ENCODE measurements around the gene EIF4G1.

EIF4G1 gene

DNA sequence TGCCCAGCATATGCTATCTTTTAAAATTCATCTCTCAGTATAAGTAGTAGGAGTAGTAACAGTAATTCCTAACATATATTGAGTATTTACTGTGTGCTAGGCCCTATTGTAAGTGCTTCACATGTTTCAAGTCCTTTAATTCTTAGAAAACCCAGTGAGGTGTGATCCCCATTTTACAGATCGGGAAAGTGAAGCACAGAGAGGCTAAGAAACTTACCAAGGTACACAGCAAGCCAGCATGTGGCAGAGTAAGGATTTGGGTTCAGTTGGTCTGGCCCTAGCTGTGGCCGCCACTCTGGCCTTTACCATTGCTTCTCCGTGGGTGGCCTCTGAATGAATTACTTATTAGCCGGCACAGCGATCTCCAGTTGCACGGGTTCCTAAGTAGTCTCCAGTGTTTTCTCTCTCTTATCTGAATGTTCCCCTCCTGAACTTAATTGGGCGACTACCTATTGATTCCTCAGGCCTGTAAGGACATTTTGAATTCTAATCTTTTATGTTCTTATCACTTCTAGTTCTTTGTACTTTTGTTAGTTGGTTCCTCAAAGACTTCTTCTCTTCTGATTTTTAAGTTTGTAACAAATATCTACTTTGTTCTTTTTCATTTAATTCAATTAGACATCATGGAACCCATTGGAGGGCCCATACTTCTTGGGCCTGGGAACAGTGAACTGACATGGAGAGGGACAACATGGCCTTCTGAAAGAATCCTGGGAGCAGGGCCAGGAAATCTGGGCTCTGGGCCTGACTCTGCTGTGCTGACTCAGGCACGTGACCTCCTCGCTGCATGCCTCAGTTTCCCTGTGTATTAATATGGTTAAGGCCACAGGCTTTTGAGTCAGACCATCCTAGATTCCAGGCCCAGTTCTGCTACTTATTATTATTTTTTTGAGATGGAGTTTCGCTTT, 35.4 kb downstream of the EIF4G1 start:
- no peak for DNase-seq (ENCODE audit: low read depth in 1 of 2, low spot score in 1 of 2)

- DNase-seq (ENCODE audit: low read depth in 1 of 2, low spot score in 1 of 2), result no peak
Observed at GRCh38 chr3:184350618-184351017, 36.2 kb downstream of the EIF4G1 start.

DNA sequence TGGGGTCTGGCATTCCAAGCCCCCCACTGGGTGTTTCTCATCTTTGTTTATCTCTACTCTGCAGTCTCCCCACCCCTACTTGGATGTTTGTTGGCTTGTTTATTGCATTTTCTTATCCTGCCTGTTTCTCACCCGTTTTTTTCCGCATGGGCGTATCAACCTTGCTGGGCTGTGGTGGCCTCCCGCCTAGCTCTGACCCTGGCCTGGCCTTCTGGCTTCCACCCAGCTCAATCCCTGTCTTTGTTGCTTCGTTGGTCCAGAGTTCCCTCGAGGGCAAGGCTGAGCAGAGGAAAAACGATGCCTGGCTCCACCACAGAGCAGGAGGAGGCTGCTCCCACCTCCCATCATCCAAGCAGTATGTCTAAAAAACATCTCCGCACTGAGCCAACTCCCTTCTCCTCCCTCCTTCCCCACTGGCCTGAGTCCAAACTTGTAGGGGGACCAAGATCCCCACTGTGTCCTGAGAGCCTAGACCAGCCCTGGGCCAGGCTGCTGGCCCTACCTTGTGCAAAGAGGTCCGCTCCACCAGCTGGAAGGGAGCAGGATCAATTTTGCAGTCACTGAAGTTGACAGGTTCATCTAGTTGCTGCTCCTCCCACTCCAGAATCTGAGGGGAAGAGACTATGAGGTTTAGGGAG, 37.2 kb downstream of the EIF4G1 start:
- DNase-seq (ENCODE audit: low read depth in 1 of 2, low spot score in 1 of 2), result no peak

GRCh38 chr3:184352149-184352785, 37.9 kb downstream of the EIF4G1 start:
- no peak for DNase-seq (ENCODE audit: low read depth in 1 of 2, low spot score in 1 of 2)

DNA sequence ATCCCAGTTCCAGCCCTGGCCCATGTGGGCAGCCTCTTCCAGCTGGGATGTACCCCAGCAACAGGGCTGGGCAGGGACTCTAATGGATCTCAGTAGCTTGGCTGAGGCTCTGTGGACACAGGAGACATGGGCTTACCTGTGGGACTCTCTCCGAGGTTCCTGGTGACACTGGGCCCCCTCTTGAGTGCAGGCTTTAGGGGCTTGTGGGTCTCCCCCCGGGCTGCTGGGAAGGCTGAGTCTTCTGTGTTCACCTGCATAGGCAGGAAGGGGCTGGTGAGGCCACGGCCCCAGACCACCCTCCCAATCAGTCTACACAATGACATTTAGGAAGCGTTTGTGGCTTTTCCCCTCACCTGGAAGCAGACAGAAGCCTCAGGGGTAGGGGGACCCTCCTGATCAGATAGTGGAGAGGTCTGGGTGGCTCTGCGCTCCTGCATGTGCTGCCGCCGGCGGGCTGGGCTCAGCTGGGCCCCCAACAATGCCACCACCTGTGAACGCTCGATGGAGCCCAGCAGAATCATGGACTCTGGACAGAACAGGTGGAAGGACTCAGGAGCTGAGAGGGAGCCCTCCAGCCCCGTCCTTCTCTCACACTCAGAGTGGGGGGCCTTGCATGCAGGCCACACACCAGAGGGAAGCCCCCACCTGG, 38.6 kb downstream of the EIF4G1 start:
- no peak for DNase-seq (ENCODE audit: low read depth in 1 of 2, low spot score in 1 of 2)

- no peak for DNase-seq (ENCODE audit: low read depth in 1 of 2, low spot score in 1 of 2)
Observed at GRCh38 chr3:184353546-184353941, 39.1 kb downstream of the EIF4G1 start.

DNA sequence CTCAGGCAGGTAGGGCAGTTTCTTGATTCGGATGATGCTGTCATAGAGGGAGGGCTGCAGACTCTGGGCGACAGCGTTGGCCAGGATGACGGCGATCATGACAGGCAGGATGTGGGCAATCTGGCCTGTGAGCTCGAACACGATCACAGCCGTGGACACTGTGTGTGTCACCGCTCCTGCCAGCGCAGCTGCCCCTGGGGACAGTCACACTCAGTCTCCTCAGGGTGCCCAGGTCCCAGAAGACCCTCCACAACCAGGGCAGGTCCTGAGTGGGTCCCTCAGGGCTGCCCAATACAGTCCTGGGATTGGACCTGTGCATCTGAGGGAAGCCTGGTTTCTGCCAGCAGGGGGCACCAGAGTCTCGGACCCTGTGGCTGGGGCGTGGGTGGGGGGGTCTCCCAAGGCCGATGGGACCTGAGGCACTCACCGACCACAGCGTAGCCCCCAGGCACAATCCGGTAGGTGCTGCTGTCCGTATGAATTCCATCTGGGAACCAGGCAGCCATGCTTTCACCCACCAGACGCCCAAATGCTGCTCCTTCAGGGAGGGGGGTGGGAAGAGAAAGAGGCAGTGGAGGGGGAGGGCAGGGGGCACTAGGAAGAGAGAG, 39.8 kb downstream of the EIF4G1 start:
- DNase-seq (ENCODE audit: low read depth in 1 of 2, low spot score in 1 of 2), result peak; percentile 41 to 43

DNA sequence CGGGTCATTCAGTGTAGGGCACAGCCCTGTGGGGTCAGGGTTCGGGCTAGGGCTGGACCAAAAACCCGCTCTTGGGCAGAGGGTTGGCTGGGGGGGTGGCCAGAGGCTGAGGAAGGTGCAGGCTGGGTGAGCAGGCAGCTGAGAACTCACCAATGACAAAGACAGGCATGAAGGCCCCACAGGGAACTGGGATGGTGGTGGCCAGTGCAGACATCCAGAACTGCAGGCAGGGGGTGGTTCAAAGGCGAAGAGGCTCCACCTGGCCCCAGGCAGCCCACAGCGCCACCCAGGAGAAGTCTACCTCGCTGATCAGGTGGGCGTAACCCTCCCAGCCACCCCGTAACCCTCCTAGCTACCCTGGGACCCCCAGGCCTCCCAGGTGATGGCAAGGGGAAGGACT, 40.3 kb downstream of the EIF4G1 start:
- no peak for DNase-seq (ENCODE audit: low read depth in 1 of 2, low spot score in 1 of 2)

- DNase-seq (ENCODE audit: low read depth in 1 of 2, low spot score in 1 of 2), result no peak
Observed at GRCh38 chr3:184355261-184356040, 41.0 kb downstream of the EIF4G1 start.

- no peak for DNase-seq (ENCODE audit: low read depth in 1 of 2, low spot score in 1 of 2)
Observed at GRCh38 chr3:184357248-184358123, 43.1 kb downstream of the EIF4G1 start.

- no peak for DNase-seq (ENCODE audit: low read depth in 1 of 2, low spot score in 1 of 2)
Observed at GRCh38 chr3:184358124-184358767, 43.8 kb downstream of the EIF4G1 start.

DNA sequence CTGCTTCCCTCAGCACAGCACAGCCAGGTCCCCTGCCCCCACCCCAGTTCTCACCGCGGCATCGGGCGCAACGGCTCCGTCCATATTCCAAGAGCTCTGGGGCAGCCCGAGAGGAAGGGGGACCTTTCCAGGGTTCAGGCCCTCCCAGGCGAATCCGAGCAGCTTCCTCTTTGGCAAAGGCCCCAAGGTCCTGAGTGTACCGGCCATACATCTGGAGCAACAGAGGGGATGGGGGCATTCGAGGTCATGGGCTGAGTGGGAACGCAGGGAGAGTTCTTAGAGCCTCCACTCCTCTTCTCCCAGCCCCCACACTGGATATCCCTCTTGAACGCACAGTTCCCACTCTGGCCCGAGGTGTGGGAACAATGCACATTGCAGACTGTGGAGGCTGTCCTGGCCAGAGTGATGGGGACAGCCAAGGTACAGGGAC, 44.5 kb downstream of the EIF4G1 start:
- DNase-seq (ENCODE audit: low read depth in 1 of 2, low spot score in 1 of 2), result no peak

DNA sequence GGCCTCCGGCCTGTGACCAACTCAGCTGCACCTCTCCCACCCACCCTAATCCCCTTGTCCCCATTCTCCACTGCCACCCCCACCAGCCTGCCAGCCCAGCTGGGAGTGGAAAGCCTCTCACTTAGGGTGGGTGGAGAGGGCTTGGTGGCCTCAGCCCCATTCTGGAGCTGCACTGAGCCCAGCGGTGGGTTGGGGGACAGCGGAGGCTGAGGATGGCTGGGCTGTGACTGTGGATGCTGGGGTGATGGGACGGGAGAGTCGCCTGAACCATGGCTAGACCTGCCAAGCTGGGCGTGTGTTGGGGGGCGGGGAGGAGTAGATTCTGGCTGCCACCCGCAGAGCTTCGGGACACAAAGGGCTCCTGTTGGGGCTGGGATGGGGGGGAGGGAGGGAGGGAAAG, 45.2 kb downstream of the EIF4G1 start:
- no peak for DNase-seq (ENCODE audit: low read depth in 1 of 2, low spot score in 1 of 2)

DNA sequence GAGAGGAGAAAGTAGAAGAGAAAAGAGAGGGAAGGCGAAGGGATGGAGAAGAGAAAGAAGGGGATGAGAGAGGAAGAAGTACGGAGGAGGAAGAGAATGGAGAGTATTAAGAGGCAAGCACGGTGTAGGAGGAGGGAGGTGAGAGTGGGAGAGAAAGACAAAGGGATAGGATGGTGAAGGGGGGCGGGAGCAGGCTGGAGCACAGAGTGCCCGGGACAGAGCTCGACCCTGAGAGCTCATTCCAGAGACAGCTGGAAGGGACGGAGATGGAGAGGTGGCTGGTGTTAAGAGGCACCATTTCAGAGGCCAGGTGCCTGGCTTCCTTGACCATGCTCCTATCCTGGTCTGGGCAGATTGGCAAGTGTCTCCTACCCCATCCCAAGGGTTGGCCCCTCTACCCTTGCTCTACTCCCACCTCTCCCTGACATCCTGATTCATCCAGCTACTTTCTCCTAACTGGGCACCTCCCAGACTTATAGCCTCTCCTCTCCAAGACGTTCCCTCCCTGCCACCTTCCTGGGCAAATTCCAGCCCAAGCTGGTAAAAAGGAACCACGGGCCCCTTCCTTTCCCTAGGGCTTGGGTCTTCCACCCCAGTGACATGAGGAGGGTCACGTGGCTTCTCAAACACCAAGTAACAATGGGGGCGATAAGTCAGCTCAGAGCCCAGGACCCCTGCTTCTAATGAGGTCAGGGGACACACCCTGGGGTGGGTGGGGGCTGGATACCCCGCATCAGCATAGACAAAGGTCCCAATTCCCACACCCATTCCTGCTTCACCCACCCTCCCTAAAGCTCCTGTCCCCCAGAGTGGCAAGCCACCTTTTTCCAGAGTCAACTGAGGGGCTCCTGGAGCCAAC, 45.9 kb downstream of the EIF4G1 start:
- no peak for DNase-seq (ENCODE audit: low read depth in 1 of 2, low spot score in 1 of 2)

GRCh38 chr3:184360929-184361531, 46.6 kb downstream of the EIF4G1 start:
- DNase-seq (ENCODE audit: low read depth in 1 of 2, low spot score in 1 of 2), result no peak

DNA sequence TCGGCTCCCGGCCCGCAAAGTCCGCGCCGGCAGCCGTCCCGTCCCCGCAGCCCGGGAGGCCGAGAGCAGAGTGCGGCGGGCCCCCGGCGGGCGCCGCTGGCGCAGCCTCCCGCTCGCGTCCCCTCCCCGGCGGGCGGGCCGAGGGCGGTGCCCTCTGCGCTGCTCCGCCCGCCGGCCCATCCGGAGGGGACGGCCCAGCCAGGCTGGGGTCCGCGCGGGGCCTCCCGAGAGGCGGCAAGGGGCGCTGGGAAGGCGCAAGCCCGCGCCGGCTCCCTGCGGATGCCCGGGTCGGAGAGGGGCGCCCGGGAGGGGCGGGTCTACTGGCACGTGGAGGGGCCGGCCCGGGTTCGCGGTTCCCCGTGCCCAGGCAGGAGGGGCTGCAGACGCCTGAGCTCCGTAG, 47.1 kb downstream of the EIF4G1 start, which contains the start of the genes CLCN2 and POLR2H:
Gene CLCN2, minus strand, starts transcription at position 74 of the 400 bp plus-strand sequence. CDS start 126 bp downstream, outside the sequence.
Gene POLR2H, plus strand, starts transcription at position 179 of the 400 bp plus-strand sequence. CDS start 1,783 bp downstream, outside the sequence.
- DNase-seq (ENCODE audit: low read depth in 1 of 2, low spot score in 1 of 2), result peak in 1 of 2 donors; percentile 24

Data from activated T-helper 1 cell treated with anti-CD3 and anti-CD28 coated beads, Interleukin-2, amount 50 U/mL, for 16 hours (primary cell).